ENCODE measurements around the gene CA10.

The CA10 gene

DNA sequence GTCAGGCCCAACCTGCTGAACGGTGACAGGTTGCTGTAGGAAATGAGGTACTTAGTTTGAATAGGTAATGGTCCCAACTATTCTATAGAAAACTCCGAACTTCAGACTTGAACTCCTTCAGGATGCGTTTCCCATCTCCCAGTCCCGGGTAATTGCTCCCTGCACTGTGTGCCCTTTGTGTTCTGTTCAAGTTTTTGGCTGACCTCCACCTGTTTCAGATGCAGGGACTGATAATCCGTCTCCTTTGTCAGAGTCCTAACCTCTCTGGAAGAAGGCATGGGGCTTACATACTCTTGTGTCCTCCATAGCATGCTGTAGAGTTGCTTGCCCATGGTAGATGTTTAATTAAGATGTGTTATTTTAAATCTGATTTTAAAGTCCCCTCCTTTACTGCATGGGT is 547.7 kb downstream of the CA10 start:
- H3K27me3 ChIP-seq (ENCODE audit: low read length) = no peaks in the 10 kb centered on the region
- no peaks in the 10 kb centered on the region for H3K9me3 ChIP-seq (ENCODE audit: insufficient read depth, low read length)
- H3K36me3 ChIP-seq (ENCODE audit: low read length) = no peaks in the 10 kb centered on the region
- no peaks in the 10 kb centered on the region for H3K79me2 ChIP-seq (ENCODE audit: insufficient read depth, low read length)
- H3K27ac ChIP-seq (ENCODE audit: low read depth, low read length) = no peak overlapping the region
- H3K9ac ChIP-seq (ENCODE audit: low read length) = no peak overlapping the region
- H4K20me1 ChIP-seq (ENCODE audit: low read depth, low read length) = no peaks in the 10 kb centered on the region
- H3K9me2 ChIP-seq (replicated peaks; ENCODE audit: insufficient read depth, low read length) = no peaks in the 10 kb centered on the region
- H3K4me3 ChIP-seq (ENCODE audit: insufficient read depth, low read length, poor library complexity, severe bottlenecking) = no peak overlapping the region
- no peak overlapping the region for H3K4me2 ChIP-seq (ENCODE audit: low read depth, low read length, poor library complexity, severe bottlenecking)
- no peak for TF ChIP-seq EZH2phosphoT487 (conservative IDR thresholded peaks at IDR 0.05; ENCODE audit: low read length)
- TF ChIP-seq, protein P1, sequence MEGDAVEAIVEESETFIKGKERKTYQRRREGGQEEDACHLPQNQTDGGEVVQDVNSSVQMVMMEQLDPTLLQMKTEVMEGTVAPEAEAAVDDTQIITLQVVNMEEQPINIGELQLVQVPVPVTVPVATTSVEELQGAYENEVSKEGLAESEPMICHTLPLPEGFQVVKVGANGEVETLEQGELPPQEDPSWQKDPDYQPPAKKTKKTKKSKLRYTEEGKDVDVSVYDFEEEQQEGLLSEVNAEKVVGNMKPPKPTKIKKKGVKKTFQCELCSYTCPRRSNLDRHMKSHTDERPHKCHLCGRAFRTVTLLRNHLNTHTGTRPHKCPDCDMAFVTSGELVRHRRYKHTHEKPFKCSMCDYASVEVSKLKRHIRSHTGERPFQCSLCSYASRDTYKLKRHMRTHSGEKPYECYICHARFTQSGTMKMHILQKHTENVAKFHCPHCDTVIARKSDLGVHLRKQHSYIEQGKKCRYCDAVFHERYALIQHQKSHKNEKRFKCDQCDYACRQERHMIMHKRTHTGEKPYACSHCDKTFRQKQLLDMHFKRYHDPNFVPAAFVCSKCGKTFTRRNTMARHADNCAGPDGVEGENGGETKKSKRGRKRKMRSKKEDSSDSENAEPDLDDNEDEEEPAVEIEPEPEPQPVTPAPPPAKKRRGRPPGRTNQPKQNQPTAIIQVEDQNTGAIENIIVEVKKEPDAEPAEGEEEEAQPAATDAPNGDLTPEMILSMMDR (IDR thresholded peaks at IDR 0.05; ENCODE audit: insufficient read depth, low read length, poor library complexity, severe bottlenecking) = no peak
- H2AFZ ChIP-seq (ENCODE audit: low read depth, low read length, severe bottlenecking) = no peak overlapping the region
- no peaks in the 10 kb centered on the region for H3F3A ChIP-seq (ENCODE audit: insufficient read depth)

GRCh38 chr17:51610155-51610554 is 548.4 kb downstream of the CA10 start:
- TF ChIP-seq, protein P1 (IDR thresholded peaks at IDR 0.05; ENCODE audit: insufficient read depth, low read length, poor library complexity, severe bottlenecking) = no peak
- TF ChIP-seq EZH2phosphoT487 (conservative IDR thresholded peaks at IDR 0.05; ENCODE audit: low read length) = no peak
- Histone ChIP-seq H2AFZ (ENCODE audit: low read depth, low read length, severe bottlenecking) (no peak overlapping the region), H3F3A (ENCODE audit: insufficient read depth) (no peaks in the 10 kb centered on the region), H3K4me3 (ENCODE audit: insufficient read depth, low read length, poor library complexity, severe bottlenecking) (no peak overlapping the region), H3K9me3 (ENCODE audit: insufficient read depth, low read length) (no peaks in the 10 kb centered on the region), H3K36me3 (ENCODE audit: low read length) (no peaks in the 10 kb centered on the region), H3K27me3 (ENCODE audit: low read length) (no peaks in the 10 kb centered on the region), H3K79me2 (ENCODE audit: insufficient read depth, low read length) (no peaks in the 10 kb centered on the region), H4K20me1 (ENCODE audit: low read depth, low read length) (no peaks in the 10 kb centered on the region), H3K4me2 (ENCODE audit: low read depth, low read length, poor library complexity, severe bottlenecking) (no peak overlapping the region), H3K9me2 (replicated peaks; ENCODE audit: insufficient read depth, low read length) (no peaks in the 10 kb centered on the region), H3K9ac (ENCODE audit: low read length) (no peak overlapping the region), H3K27ac (ENCODE audit: low read depth, low read length) (no peak overlapping the region)

DNA sequence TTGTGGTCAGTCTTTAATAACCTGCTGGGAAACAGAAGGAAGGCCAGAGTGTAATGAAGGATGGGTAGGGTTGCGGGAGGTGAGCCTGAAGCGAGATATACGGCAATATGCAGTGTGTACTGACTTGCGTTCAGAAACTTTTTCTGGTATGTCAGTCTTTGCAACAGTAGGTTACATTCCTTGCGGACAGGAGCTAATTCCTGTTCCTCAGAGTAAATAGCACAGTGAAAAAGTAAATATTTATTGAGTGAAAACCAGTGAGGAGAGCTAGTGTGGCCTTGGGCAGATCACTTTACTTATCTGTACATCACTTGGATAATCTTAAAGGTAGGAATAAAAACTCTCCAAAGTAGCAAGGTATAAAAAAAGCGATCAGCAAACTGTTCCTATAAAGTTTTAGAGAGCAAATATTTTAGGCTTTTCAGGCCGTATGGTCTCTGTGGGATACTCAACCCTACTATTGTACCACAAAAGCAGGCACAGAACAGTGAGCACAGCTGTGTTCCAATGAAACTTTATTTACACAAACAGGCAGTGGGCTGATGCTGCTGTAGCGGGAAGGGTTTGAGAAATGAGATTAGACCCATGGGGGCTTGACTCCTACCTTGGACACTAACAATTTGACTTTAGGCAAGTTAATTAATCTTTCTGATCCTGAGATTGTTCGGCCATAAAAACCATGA is 550.1 kb downstream of the CA10 start:
- no peak overlapping the region for H3K27ac ChIP-seq (ENCODE audit: low read depth, low read length)
- no peaks in the 10 kb centered on the region for H3F3A ChIP-seq (ENCODE audit: insufficient read depth)
- H3K9ac ChIP-seq (ENCODE audit: low read length) = no peak overlapping the region
- no peaks in the 10 kb centered on the region for H3K9me3 ChIP-seq (ENCODE audit: insufficient read depth, low read length)
- H3K4me3 ChIP-seq (ENCODE audit: insufficient read depth, low read length, poor library complexity, severe bottlenecking) = no peak overlapping the region
- no peaks in the 10 kb centered on the region for H3K79me2 ChIP-seq (ENCODE audit: insufficient read depth, low read length)
- H2AFZ ChIP-seq (ENCODE audit: low read depth, low read length, severe bottlenecking) = no peak overlapping the region
- H3K27me3 ChIP-seq (ENCODE audit: low read length) = no peaks in the 10 kb centered on the region
- no peaks in the 10 kb centered on the region for H3K36me3 ChIP-seq (ENCODE audit: low read length)
- H4K20me1 ChIP-seq (ENCODE audit: low read depth, low read length) = no peaks in the 10 kb centered on the region
- H3K9me2 ChIP-seq (replicated peaks; ENCODE audit: insufficient read depth, low read length) = no peaks in the 10 kb centered on the region
- H3K4me2 ChIP-seq (ENCODE audit: low read depth, low read length, poor library complexity, severe bottlenecking) = no peak overlapping the region
- TF ChIP-seq, protein P1 (IDR thresholded peaks at IDR 0.05; ENCODE audit: insufficient read depth, low read length, poor library complexity, severe bottlenecking) = no peak
- no peak for TF ChIP-seq EZH2phosphoT487 (conservative IDR thresholded peaks at IDR 0.05; ENCODE audit: low read length)

Data from SU-DHL-6 (cell line).